Lower leg skin (tissue), 4 donors: ENCODE data around the gene ATP7B. TPM values are rescaled to one million over a fixed set of nuclear protein-coding genes. Genes with fewer than 3 reads are reported as not detected.

Source experiments
- DNase-seq, 2 donors: peaks; one replicate each; pipeline ENCODE4 v3.0.0-alpha.2; 2019; ENCODE audit warnings: low spot score in 2 of 2
- H3K4me3 ChIP-seq: fragments of 200-600 bp; sonication (generic); 2 replicates; pipeline ENCODE4 v1.5.1; 2017; ENCODE audit warnings: mild to moderate bottlenecking, low read depth; ENCODE audit not compliant: poor library complexity, severe bottlenecking
- POLR2A ChIP-seq, 2 donors: fragments of 450-650 bp; IDR thresholded peaks; one replicate each; pipeline ENCODE4 v1.6.1; 2016 to 2017; ENCODE audit warnings: antibody characterized with exemption in 2 of 2, mild to moderate bottlenecking in 1 of 2, moderate library complexity in 1 of 2
- WGBS, 2 donors: methylation state at CpG; one replicate each; pipeline ENCODE4 v1.1.5; 2018; 5-methylcytosine and 5-hydroxymethylcytosine counted together
- intact Hi-C: fragments of 100-400 bp; cut with DNase I; formaldehyde crosslinking; loops from one replicate; pipeline ENCODE4 v1.15.0; 2023; ENCODE audit warnings: low total_unique reads
- total RNA-seq, 4 donors: library from RNA; depleted of rRNA; stranded (reverse); fragments of >200 nt; gene quantifications; one replicate each; pipeline ENCODE4 v1.1.0, GENCODE V29; 2016
- TF ChIP-seq, protein P1 (sequence below), 3 donors: fragments of 450-650 bp; IDR thresholded peaks; one replicate each; pipeline ENCODE4 v1.5.1; 2016; ENCODE audit warnings: antibody characterized with exemption in 3 of 3, mild to moderate bottlenecking in 3 of 3, moderate library complexity in 2 of 3

Gene ATP7B
- total RNA-seq, 4 donors from 2014 or later, result 2.6 to 6.1 (median 4.0) TPM

DNA sequence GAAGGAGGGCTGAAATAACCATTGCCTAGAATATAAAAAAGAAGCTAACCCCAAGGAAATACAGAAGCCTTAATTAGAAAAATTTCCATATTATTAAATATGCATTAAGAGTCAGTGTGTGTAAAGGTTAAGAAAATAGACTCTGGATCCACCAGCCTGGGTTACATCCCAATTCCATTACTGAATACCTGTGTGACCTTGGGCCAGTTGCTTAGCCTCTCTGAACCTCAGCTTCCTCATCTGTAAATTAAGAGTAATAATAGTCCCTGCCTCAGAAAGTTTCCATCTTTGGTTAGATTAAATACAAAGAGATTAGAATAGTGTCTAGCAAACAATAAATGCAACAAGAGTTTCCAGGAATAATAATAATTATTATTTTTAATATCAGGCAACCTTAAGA lies 54.5 kb downstream of the ATP7B start:
- DNase-seq, result no peak
- no peak overlapping the region for H3K4me3 ChIP-seq
- TF ChIP-seq, protein P1, sequence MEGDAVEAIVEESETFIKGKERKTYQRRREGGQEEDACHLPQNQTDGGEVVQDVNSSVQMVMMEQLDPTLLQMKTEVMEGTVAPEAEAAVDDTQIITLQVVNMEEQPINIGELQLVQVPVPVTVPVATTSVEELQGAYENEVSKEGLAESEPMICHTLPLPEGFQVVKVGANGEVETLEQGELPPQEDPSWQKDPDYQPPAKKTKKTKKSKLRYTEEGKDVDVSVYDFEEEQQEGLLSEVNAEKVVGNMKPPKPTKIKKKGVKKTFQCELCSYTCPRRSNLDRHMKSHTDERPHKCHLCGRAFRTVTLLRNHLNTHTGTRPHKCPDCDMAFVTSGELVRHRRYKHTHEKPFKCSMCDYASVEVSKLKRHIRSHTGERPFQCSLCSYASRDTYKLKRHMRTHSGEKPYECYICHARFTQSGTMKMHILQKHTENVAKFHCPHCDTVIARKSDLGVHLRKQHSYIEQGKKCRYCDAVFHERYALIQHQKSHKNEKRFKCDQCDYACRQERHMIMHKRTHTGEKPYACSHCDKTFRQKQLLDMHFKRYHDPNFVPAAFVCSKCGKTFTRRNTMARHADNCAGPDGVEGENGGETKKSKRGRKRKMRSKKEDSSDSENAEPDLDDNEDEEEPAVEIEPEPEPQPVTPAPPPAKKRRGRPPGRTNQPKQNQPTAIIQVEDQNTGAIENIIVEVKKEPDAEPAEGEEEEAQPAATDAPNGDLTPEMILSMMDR (IDR thresholded peaks at IDR 0.05), result no peak
- TF ChIP-seq POLR2A (IDR thresholded peaks at IDR 0.05), result no peak
- intact Hi-C loops, result no loop called here

DNA sequence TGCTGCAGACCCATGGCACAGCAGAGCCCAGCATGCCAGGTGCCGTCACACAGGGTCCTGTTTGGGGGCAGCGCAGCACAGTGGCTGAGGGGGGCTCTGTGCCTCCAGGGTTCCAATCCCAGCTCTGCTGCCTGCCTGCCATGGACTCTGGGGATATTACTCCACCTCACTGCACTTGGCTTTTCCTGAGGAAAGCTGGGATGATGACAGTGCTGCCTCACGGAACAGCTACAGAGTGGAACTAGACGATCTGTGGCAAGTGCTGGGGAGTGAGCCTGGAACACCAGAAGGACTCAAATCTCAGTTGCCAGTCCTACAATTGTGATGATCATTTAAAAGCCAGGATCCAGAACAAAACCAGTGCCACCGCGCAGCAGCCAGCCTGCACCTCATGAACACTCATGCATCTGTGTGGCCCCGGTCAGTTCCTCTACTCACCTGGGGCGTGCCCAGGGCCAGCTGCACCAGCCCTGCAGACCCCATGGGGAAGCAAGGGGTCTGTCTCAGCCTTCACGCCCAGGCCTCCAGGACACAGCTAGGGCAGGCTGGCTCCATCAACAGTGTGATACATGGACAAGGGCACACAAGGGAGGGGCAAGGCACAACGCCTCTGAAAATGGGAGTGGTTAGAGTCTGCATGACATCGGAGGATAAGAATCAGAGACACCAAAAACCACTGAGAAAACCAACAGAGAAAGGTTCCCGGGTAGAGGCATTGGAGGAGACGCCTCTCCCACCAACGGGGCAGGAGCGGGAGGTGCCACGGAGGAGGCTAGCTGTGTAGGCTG lies 55.2 kb downstream of the ATP7B start:
- intact Hi-C loops, result no loop called here
- TF ChIP-seq POLR2A (IDR thresholded peaks at IDR 0.05), result no peak
- TF ChIP-seq, protein P1 (IDR thresholded peaks at IDR 0.05), result no peak
- DNase-seq, result no peak
- H3K4me3 ChIP-seq, result no peak overlapping the region
- WGBS, 2 donors, result 77 to 81% methylated on average over 16 of the region's 16 CpGs

DNA sequence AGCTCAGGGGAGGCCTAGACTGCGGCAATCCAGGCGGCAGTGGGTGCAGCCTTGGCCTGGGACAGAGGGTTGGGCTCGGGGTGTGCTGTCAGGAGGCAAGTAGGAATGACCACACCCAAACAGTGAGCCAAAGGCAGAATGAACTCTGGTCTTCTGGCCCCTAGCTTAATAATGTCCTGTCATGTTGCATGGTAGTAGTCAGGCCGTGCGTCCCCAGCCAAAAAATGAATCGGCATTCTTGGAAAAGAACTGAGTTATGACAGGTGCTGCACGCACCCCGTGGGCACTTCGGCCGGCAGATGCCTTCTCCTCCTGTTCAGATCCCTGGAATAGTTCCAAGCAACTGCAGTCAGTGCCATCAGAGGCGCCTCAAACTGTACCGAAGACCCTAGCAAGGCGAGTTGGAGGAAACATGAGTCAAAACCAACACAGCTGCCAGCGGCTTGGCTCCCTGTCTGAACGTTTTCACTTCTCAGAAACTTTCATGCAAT lies 55.9 kb downstream of the ATP7B start:
- DNase-seq, result no peak
- intact Hi-C loops, result no loop called here
- 56 to 61% methylated on average over 15 of the region's 15 CpGs for WGBS, 2 donors
- no peak for TF ChIP-seq POLR2A (IDR thresholded peaks at IDR 0.05)
- TF ChIP-seq, protein P1 (IDR thresholded peaks at IDR 0.05), result no peak
- H3K4me3 ChIP-seq, result no peak overlapping the region

DNA sequence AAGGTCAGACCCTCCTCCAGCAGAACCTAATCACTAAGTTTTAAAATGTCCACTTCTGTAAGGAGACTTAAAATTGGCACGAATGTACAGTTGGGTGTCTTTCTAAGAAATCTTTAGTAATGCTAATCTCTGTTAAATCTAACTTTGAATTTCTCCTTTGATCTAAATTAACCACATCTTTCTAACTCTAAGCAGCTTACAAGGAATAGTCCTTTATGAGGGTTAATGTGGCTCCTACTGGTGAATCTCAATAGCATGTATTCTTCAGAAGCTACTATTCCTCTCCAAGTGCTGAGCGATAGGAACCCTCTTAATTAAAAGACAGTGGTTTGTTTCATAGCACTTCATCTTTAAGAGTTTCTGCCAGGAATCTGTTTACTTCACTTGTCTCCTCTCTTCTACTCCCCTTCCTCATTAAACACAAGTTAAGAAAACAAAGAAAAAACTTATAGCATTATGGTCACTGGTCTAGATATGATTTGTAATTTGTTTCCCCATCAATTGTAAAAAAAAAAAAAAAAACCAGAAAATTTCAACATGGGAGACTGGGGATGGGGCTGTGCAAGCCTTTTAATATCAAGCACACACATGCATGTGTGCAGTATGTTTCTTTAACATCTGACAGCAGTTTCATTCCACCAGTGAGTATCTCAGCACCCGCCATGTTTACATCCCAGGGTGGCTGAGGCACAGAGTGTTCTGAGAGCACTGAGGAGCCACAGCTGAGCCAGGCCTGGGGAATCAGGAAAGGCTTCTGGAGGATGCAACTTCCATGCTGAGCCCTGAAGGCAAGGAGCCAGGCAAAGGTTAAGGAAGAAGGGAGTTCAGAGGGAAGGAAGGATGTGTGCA lies 57.7 kb downstream of the ATP7B start:
- H3K4me3 ChIP-seq, result no peak overlapping the region
- intact Hi-C loops, result no loop called here
- 88 to 90% methylated on average over 3 of the region's 3 CpGs for WGBS, 2 donors
- DNase-seq, result no peak
- TF ChIP-seq POLR2A (IDR thresholded peaks at IDR 0.05), result no peak
- TF ChIP-seq, protein P1 (IDR thresholded peaks at IDR 0.05), result no peak

DNA sequence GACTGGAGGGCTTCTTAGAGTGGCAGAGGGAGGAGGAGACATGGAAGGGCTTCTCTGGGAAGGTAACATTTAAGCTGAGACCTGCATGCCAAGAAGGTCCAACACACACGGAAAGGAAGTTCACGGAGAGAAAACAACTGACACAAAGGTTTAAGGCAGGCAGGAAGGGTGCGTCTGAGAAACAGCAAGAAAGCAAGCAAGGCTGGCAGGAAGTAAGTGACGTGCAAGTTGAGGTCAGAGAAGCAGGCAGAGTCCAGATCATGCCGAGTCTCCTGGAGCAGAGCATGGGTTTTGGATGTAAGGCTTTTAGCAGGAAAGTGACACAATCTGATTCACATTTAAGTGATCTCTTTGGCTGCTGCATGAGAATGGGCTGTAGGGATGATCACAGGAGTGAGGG lies 60.5 kb downstream of the ATP7B start:
- intact Hi-C loops, result no loop called here
- no peak for DNase-seq
- no peak overlapping the region for H3K4me3 ChIP-seq
- 71 to 87% methylated on average over 5 of the region's 5 CpGs for WGBS, 2 donors
- TF ChIP-seq, protein P1 (IDR thresholded peaks at IDR 0.05), result no peak
- TF ChIP-seq POLR2A (IDR thresholded peaks at IDR 0.05), result no peak
